Measurements from ENCODE around the gene ZFP36L1. TPM values are rescaled to one million over a fixed set of nuclear protein-coding genes. Genes with fewer than 3 reads are reported as not detected.

The ZFP36L1 gene
- total RNA-seq, 2 donors from 2014 or later = 97.0 to 123 TPM

GRCh38 chr14:68752271-68753006, 40.4 kb downstream of the ZFP36L1 start:
- no peak overlapping the region for H3K9ac ChIP-seq (ENCODE audit: low read depth in 2 of 2, low read length in 2 of 2)
- TF ChIP-seq, protein P1, sequence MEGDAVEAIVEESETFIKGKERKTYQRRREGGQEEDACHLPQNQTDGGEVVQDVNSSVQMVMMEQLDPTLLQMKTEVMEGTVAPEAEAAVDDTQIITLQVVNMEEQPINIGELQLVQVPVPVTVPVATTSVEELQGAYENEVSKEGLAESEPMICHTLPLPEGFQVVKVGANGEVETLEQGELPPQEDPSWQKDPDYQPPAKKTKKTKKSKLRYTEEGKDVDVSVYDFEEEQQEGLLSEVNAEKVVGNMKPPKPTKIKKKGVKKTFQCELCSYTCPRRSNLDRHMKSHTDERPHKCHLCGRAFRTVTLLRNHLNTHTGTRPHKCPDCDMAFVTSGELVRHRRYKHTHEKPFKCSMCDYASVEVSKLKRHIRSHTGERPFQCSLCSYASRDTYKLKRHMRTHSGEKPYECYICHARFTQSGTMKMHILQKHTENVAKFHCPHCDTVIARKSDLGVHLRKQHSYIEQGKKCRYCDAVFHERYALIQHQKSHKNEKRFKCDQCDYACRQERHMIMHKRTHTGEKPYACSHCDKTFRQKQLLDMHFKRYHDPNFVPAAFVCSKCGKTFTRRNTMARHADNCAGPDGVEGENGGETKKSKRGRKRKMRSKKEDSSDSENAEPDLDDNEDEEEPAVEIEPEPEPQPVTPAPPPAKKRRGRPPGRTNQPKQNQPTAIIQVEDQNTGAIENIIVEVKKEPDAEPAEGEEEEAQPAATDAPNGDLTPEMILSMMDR (IDR thresholded peaks at IDR 0.05) = no peak
- DNase-seq = no peak
- H3K4me1 ChIP-seq = no peaks in the 10 kb centered on the region
- H3K27ac ChIP-seq = no peak overlapping the region
- no peaks in the 10 kb centered on the region for H3K9me3 ChIP-seq
- no peaks in the 10 kb centered on the region for H3K27me3 ChIP-seq
- H3K4me3 ChIP-seq = no peak overlapping the region
- intact Hi-C loops (cut with DNase I) = no loop called here
- H3K36me3 ChIP-seq = no peaks in the 10 kb centered on the region

DNA sequence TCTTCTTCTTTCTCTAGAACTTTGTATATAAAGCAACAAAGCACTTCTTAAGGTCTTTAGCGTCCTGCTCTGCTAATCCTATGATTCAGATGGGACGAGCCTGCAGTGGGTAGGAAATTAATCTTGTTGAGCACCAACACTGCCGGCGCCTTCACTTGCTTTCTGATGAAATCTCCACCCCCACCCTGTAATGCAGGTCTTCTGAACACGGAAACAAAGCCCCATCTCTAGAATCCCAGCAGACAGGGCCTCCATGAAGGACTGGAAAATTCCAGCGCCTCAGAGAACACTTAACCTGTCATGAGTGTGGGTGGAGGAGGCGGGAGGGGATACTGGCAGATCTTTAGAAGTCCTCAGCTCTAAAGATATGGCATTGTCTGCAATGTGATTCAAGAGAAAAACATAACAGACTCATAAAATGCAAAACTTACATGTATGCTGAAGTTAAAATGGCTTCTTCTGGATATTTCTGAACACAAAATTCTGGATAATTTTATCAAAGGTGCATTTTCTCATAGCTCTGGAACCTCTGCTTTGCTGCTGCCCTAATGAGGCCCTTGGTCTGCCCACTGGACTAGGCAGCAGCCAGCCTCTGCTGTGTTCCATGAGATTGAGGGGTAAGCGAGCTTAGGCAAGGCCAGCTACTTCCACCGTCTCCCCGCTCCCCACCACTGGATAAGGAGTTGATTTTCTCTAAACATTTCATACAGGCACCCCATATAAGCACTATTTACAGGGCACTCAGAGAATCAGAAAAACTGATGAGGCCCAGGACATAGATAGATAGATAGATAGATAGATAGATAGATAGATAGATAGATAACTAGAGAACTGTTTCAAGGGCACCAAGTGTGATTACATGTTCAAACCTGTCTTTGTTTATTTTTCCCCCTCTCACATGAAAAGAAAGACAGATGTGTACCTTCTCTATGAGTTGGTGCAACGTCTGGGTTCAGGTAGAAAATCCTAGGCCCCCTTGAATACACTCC, 43.1 kb downstream of the ZFP36L1 start:
- H3K27ac ChIP-seq = no peak overlapping the region
- intact Hi-C loops (cut with DNase I) = no loop called here

DNA sequence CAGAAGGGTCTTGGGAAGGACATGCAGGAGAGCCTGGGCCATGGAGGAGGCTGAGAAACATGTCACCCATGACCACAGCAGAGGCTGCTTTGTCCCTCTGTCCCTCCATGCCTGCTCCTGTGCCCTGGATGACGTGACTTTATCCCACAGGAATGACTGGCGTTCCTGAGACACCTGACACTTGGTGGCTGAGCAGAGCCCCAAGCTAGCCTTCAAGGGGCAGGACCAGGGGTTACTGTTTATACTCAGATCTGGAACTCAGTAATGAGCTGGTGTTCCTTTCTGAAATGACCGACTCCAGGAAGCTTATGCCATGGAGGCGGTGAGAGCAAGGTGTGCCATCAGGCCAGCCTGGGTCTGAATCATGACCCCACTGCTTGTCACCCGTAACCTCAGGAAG, 44.2 kb downstream of the ZFP36L1 start:
- Histone ChIP-seq H3K4me3 (no peak overlapping the region), H3K27ac (no peak overlapping the region), H3K9me3 (no peaks in the 10 kb centered on the region), H3K27me3 (no peaks in the 10 kb centered on the region), H3K4me1 (no peaks in the 10 kb centered on the region), H3K36me3 (no peaks in the 10 kb centered on the region), H3K9ac (ENCODE audit: low read depth in 2 of 2, low read length in 2 of 2) (no peak overlapping the region)
- TF ChIP-seq, protein P1 (IDR thresholded peaks at IDR 0.05) = no peak
- no peak for DNase-seq
- intact Hi-C loops (cut with DNase I) = no loop called here

More for the DNA sequence above, 43.1 kb downstream of the ZFP36L1 start:
- H3K9ac ChIP-seq (ENCODE audit: low read depth in 2 of 2, low read length in 2 of 2) = no peak overlapping the region
- DNase-seq = no peak
- no peak overlapping the region for H3K4me3 ChIP-seq
- H3K27me3 ChIP-seq = no peaks in the 10 kb centered on the region
- H3K4me1 ChIP-seq = no peaks in the 10 kb centered on the region
- no peaks in the 10 kb centered on the region for H3K9me3 ChIP-seq
- TF ChIP-seq, protein P1 (IDR thresholded peaks at IDR 0.05) = no peak
- H3K36me3 ChIP-seq = no peaks in the 10 kb centered on the region

- no peak for DNase-seq
- no peaks in the 10 kb centered on the region for H3K4me1 ChIP-seq
- H3K9ac ChIP-seq (ENCODE audit: low read depth in 2 of 2, low read length in 2 of 2) = no peak overlapping the region
- H3K27me3 ChIP-seq = no peaks in the 10 kb centered on the region
- H3K4me3 ChIP-seq = no peak overlapping the region
- intact Hi-C loops (cut with DNase I) = no loop called here
- TF ChIP-seq, protein P1 (IDR thresholded peaks at IDR 0.05) = no peak
- H3K27ac ChIP-seq = no peak overlapping the region
- no peaks in the 10 kb centered on the region for H3K36me3 ChIP-seq
- no peaks in the 10 kb centered on the region for H3K9me3 ChIP-seq
These were observed 44.6 kb downstream of the ZFP36L1 start for GRCh38 chr14:68748260-68748659.

- H3K27ac ChIP-seq = no peak overlapping the region
- no peaks in the 10 kb centered on the region for H3K36me3 ChIP-seq
- H3K27me3 ChIP-seq = no peaks in the 10 kb centered on the region
- no peaks in the 10 kb centered on the region for H3K9me3 ChIP-seq
- intact Hi-C loops (cut with DNase I) = no loop called here
- H3K4me3 ChIP-seq = no peak overlapping the region
- H3K4me1 ChIP-seq = no peaks in the 10 kb centered on the region
- no peak overlapping the region for H3K9ac ChIP-seq (ENCODE audit: low read depth in 2 of 2, low read length in 2 of 2)
- no peak for DNase-seq
- TF ChIP-seq, protein P1 (IDR thresholded peaks at IDR 0.05) = no peak
These were observed 45.5 kb downstream of the ZFP36L1 start for GRCh38 chr14:68747393-68747792.

Measured in colonic mucosa (tissue), 4 donors.